GM12874 (cell line): ENCODE results near the gene PEAK1.
A peak's percentile ranks its signal among the peaks of the same experiment; 100 is the strongest.

Experiments
- CTCF ChIP-seq: IDR thresholded peaks from 2 replicates; pipeline ENCODE4 v1.5.1; 2011; ENCODE audit warnings: low read depth, mild to moderate bottlenecking, control low read depth, low read length, moderate library complexity; ENCODE audit not compliant: insufficient read depth

The PEAK1 gene

GRCh38 chr15:77112838-77113504, 306.9 kb downstream of the PEAK1 start:
- no peak for TF ChIP-seq CTCF

- TF ChIP-seq CTCF = no peak
These were observed 308.1 kb downstream of the PEAK1 start for GRCh38 chr15:77111789-77112188.

- peak; percentile 71 for TF ChIP-seq CTCF
These were observed 312.2 kb downstream of the PEAK1 start for GRCh38 chr15:77107531-77108355.

GRCh38 chr15:77107068-77107467, 312.8 kb downstream of the PEAK1 start:
- TF ChIP-seq CTCF = no peak

GRCh38 chr15:77104155-77104554, 315.7 kb downstream of the PEAK1 start:
- TF ChIP-seq CTCF = no peak

GRCh38 chr15:77099741-77100463, 320.0 kb downstream of the PEAK1 start:
- no peak for TF ChIP-seq CTCF

GRCh38 chr15:77098572-77098971, 321.3 kb downstream of the PEAK1 start:
- TF ChIP-seq CTCF = no peak
